Activated T-helper 2 cell treated with anti-CD3 and anti-CD28 coated beads, Interferon-gamma antibody, Interleukin-2, Interleukin-4, amounts not matched to agents 10 μg/mL and 5 μg/mL and 100 μg/mL, durations not matched to agents 14 hours and 24 hours and 36 hours (primary cell): Measurements from ENCODE around the gene SPATA1. TPM values are rescaled to one million over a fixed set of nuclear protein-coding genes. Genes with fewer than 3 reads are reported as not detected.

Source experiments
- DNase-seq: peaks from one replicate; pipeline ENCODE4 v3.0.0; 2021; ENCODE audit warnings: low spot score
- H3K27ac Mint-ChIP-seq: one replicate; pipeline ENCODE4 v1.8.0; 2021; ENCODE audit warnings: mixed read lengths
- H3K27me3 Mint-ChIP-seq: one replicate; pipeline ENCODE4 v1.8.0; 2021; ENCODE audit warnings: low read depth, mixed read lengths
- H3K36me3 Mint-ChIP-seq: one replicate; pipeline ENCODE4 v1.8.0; 2021; ENCODE audit warnings: low read depth, mixed read lengths
- H3K4me1 Mint-ChIP-seq: one replicate; pipeline ENCODE4 v1.8.0; 2021; ENCODE audit warnings: low read depth, mixed read lengths
- H3K4me3 Mint-ChIP-seq: one replicate; pipeline ENCODE4 v1.8.0; 2021; ENCODE audit warnings: low read depth, mild to moderate bottlenecking, moderate library complexity, mixed read lengths
- H3K9me3 Mint-ChIP-seq: one replicate; pipeline ENCODE4 v1.8.0; 2021; ENCODE audit warnings: mixed read lengths
- intact Hi-C: fragments of 100-400 bp; cut with micrococcal nuclease; formaldehyde crosslinking; loops from one replicate; pipeline ENCODE4 v1.15.1; 2023
- total RNA-seq: library from RNA; stranded (reverse); gene quantifications from 2 replicates; pipeline ENCODE4 v1.2.3, GENCODE V29; 2022

SPATA1 gene
- total RNA-seq, 1 donor from 2014 or later: 1.4 TPM

GRCh38 chr1:84603941-84604830, 98.0 kb downstream of the SPATA1 start:
- DNase-seq: no peak
- peaks cover 11% of the 10 kb centered on the region for H3K4me1 Mint-ChIP-seq
- H3K27me3 Mint-ChIP-seq: no peaks in the 10 kb centered on the region
- intact Hi-C loops: no loop called here
- peaks cover 34% of the 10 kb centered on the region for H3K9me3 Mint-ChIP-seq
- H3K27ac Mint-ChIP-seq: no peak overlapping the region
- no peak overlapping the region for H3K4me3 Mint-ChIP-seq
- peaks cover 8% of the 10 kb centered on the region for H3K36me3 Mint-ChIP-seq

DNA sequence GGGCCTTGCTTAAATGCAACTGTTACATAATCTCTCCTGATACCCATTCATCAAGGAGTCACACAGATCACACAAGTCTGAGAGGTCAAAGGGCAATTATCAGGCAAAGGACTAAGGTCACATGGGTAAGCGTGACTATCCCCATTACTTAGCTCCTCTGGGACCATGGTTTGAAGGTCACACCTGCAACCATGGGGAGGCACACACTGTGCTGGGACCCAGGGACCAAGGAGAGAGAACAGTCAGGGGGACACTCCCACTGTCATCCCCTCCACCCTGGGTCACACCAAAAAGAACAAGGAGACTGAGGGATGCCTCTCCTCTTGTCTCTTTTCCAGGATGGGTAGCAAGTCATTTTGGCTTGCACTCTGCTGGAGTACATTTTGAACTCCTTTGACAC, 99.0 kb downstream of the SPATA1 start:
- Mint-ChIP-seq H3K4me3 (no peak overlapping the region), H3K27me3 (no peaks in the 10 kb centered on the region), H3K9me3 (peaks cover 34% of the 10 kb centered on the region), H3K36me3 (peaks cover 8% of the 10 kb centered on the region), H3K4me1 (peaks cover 4% of the 10 kb centered on the region), H3K27ac (no peak overlapping the region)
- intact Hi-C loops: no loop called here
- no peak for DNase-seq

- Mint-ChIP-seq H3K9me3 (peaks cover 42% of the 10 kb centered on the region), H3K4me3 (no peak overlapping the region), H3K27ac (no peak overlapping the region), H3K4me1 (no peaks in the 10 kb centered on the region), H3K36me3 (peaks cover 8% of the 10 kb centered on the region), H3K27me3 (no peaks in the 10 kb centered on the region)
- DNase-seq: no peak
- intact Hi-C loops: no loop called here
Observed at GRCh38 chr1:84606977-84607376, 100.8 kb downstream of the SPATA1 start.

GRCh38 chr1:84611091-84611490, 104.9 kb downstream of the SPATA1 start:
- H3K27ac Mint-ChIP-seq: no peak overlapping the region
- H3K27me3 Mint-ChIP-seq: no peaks in the 10 kb centered on the region
- H3K4me1 Mint-ChIP-seq: no peaks in the 10 kb centered on the region
- intact Hi-C loops: no loop called here
- no peak overlapping the region for H3K4me3 Mint-ChIP-seq
- no peak for DNase-seq
- H3K36me3 Mint-ChIP-seq: peaks cover 17% of the 10 kb centered on the region
- peaks cover 40% of the 10 kb centered on the region for H3K9me3 Mint-ChIP-seq

DNA sequence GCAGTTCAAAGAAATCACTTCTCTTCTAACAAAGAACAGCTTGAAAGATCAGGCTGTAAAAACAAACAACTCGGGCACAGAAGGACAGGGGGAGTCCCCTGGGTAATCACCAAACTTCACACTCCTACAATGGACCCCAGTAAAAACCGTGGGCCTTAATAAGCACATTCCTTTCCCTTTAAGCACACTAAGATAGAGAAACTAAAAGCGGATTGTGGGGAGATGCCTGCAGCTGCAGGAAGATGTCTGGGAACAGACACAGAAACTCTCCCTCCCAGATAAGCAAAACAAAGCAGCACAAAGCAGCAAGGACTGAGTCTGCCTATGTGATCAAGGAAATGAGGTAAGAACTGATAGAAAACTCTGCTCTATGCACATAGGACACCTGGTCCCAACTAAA, 105.6 kb downstream of the SPATA1 start:
- no peak for DNase-seq
- Mint-ChIP-seq H3K4me3 (no peak overlapping the region), H3K9me3 (peaks cover 33% of the 10 kb centered on the region), H3K27ac (no peak overlapping the region), H3K27me3 (no peaks in the 10 kb centered on the region), H3K36me3 (peaks cover 13% of the 10 kb centered on the region), H3K4me1 (no peaks in the 10 kb centered on the region)
- intact Hi-C loops: no loop called here

DNA sequence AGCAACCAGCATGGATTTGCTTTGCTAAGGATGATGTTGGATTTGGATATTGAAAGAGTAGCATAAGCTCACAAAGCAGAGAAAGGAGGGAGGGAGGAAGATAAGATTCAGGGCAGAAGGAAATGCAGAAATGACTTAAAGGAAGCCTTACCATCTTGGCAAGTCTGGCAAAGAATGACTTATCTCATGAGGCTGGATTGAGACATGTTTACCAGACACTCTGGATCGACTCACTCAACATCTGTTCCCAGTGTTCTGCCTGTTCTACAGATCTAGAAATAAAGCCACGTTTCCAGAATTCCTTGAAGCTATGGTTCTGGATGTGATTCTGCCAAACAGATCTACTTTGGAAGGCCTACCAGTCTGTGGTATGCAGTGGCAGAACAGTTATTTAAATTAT, 106.8 kb downstream of the SPATA1 start:
- Mint-ChIP-seq H3K36me3 (peaks cover 13% of the 10 kb centered on the region), H3K9me3 (peaks cover 32% of the 10 kb centered on the region), H3K4me1 (no peaks in the 10 kb centered on the region), H3K27me3 (no peaks in the 10 kb centered on the region), H3K27ac (no peak overlapping the region), H3K4me3 (no peak overlapping the region)
- no peak for DNase-seq
- intact Hi-C loops: no loop called here

DNA sequence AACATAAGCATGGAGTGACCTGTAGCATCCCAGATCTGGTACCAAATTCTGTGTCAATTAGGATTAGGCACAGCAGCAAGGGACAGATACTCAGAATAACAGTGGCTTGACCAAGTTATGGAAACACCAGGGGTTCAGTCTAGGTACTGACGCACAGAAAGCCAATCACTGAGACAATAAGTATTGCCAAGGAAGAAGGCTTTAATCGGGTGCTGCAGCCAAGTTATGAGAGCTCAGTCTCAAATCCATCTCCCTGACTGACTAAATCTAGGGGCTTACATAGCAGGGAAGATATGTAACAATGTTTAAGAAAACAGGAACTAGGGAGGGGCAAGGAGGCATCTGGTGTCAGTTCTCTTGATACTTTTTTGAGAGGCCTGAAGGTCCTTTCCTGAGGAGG, 107.7 kb downstream of the SPATA1 start:
- no peak overlapping the region for H3K4me3 Mint-ChIP-seq

GRCh38 chr1:84615790-84616189, 109.6 kb downstream of the SPATA1 start:
- no peak overlapping the region for H3K4me3 Mint-ChIP-seq
- no peak overlapping the region for H3K27ac Mint-ChIP-seq
- DNase-seq: no peak
- H3K36me3 Mint-ChIP-seq: peaks cover 13% of the 10 kb centered on the region
- H3K4me1 Mint-ChIP-seq: peaks cover 11% of the 10 kb centered on the region
- intact Hi-C loops: no loop called here
- H3K27me3 Mint-ChIP-seq: no peaks in the 10 kb centered on the region
- peaks cover 27% of the 10 kb centered on the region for H3K9me3 Mint-ChIP-seq

More for the DNA sequence above, 107.7 kb downstream of the SPATA1 start:
- peaks cover 32% of the 10 kb centered on the region for H3K9me3 Mint-ChIP-seq
- intact Hi-C loops: no loop called here
- peaks cover 13% of the 10 kb centered on the region for H3K36me3 Mint-ChIP-seq
- H3K27ac Mint-ChIP-seq: no peak overlapping the region
- H3K27me3 Mint-ChIP-seq: no peaks in the 10 kb centered on the region
- no peaks in the 10 kb centered on the region for H3K4me1 Mint-ChIP-seq
- DNase-seq: no peak

Other genes with a start within 250 kb of the SPATA1 start
- 0.30 and 0.44 TPM in 2 replicates for gene SAMD13, start 204.7 kb upstream of the SPATA1 start, total RNA-seq
- not detected in 2 replicates for gene DNASE2B, start 107.9 kb upstream of the SPATA1 start, total RNA-seq
- 58.9 and 62.7 TPM in 2 replicates for gene RPF1, start 27.1 kb upstream of the SPATA1 start, total RNA-seq
- 118 and 126 TPM in 2 replicates for gene GNG5, start 195 bp downstream of the SPATA1 start, total RNA-seq
- 14.1 and 15.1 TPM in 2 replicates for gene CTBS, start 68.1 kb downstream of the SPATA1 start, total RNA-seq
- gene SSX2IP, start 184.1 kb downstream of the SPATA1 start, total RNA-seq: 12.1 and 13.0 TPM in 2 replicates